Endothelial cell (in vitro differentiated cells): Measurements from ENCODE around the gene TUG1. TPM values are rescaled to one million over a fixed set of nuclear protein-coding genes. Genes with fewer than 3 reads are reported as not detected.
A peak's percentile ranks its signal among the peaks of the same experiment; 100 is the strongest.

Experiments
- DNase-seq: peaks from one replicate; pipeline ENCODE4 v3.0.0; 2021; ENCODE audit warnings: low spot score
- H3K27ac Mint-ChIP-seq: one replicate; pipeline ENCODE4 v1.8.0; 2021; ENCODE audit warnings: mixed read lengths, inconsistent platforms; ENCODE audit not compliant: unreplicated experiment
- H3K27me3 Mint-ChIP-seq: one replicate; pipeline ENCODE4 v1.8.0; 2021; ENCODE audit warnings: mild to moderate bottlenecking, moderate library complexity, mixed read lengths, inconsistent platforms; ENCODE audit not compliant: unreplicated experiment
- H3K36me3 Mint-ChIP-seq: one replicate; pipeline ENCODE4 v1.8.0; 2021; ENCODE audit warnings: mild to moderate bottlenecking, low read depth, mixed read lengths, inconsistent platforms; ENCODE audit not compliant: unreplicated experiment
- H3K4me1 Mint-ChIP-seq: one replicate; pipeline ENCODE4 v1.8.0; 2021; ENCODE audit warnings: mild to moderate bottlenecking, mixed read lengths, inconsistent platforms; ENCODE audit not compliant: unreplicated experiment
- H3K4me3 Mint-ChIP-seq: one replicate; pipeline ENCODE4 v1.8.0; 2021; ENCODE audit warnings: mild to moderate bottlenecking, mixed read lengths, inconsistent platforms; ENCODE audit not compliant: unreplicated experiment
- H3K9me3 Mint-ChIP-seq: one replicate; pipeline ENCODE4 v1.8.0; 2021; ENCODE audit warnings: mixed read lengths, inconsistent platforms; ENCODE audit not compliant: unreplicated experiment
- total RNA-seq: library from RNA; stranded (reverse); fragmentation: NEBNext Ultra II Directional; extraction: Animal tissue kit (Norgen Biotek cat#: 25700); gene quantifications from one replicate; pipeline ENCODE4 v1.2.1, GENCODE V29; 2021; ENCODE audit not compliant: unreplicated experiment
- TF ChIP-seq, protein P1 (sequence below): fragments of 200-600 bp; sonication (generic); IDR thresholded peaks from one replicate; pipeline ENCODE4 v1.5.0; 2021; ENCODE audit warnings: antibody characterized with exemption; ENCODE audit not compliant: unreplicated experiment

Gene TUG1
- total RNA-seq, 1 donor from 2014 or later, result 155 TPM

DNA sequence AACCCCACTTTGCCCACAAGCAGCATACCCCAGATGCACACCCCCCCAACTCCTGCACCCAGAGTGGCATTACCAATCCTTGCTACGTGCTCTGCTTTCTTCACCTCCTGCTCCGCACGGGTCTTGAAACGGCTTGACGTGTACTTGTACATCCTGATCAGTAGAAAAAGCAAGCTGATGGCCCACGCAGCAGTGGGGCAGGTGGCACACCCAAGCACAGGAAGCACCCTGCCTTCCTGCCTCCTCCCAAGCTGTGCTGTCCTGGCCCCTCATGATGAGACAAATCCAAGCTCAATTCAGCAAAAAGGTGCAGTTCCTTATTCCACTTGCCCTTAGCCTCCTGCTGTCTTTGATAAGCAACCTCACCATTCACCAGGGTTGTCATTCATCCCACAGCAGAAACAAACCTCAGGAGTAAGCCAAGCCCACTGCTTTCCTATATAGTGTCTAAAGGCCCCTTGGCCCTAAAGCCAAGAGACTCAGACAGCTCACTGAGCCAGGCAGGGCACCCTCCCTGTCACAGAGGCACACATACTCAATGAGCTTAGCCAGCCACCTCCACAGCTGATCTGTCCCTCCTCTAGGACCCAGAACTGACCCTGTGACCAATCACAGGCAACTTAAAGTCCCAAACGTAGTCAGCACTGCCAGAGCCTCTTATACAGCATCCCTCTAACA is 28.2 kb upstream of the TUG1 start:
- no peaks in the 10 kb centered on the region for H3K27me3 Mint-ChIP-seq
- no peak overlapping the region for H3K4me3 Mint-ChIP-seq
- no peaks in the 10 kb centered on the region for H3K9me3 Mint-ChIP-seq
- TF ChIP-seq, protein P1, sequence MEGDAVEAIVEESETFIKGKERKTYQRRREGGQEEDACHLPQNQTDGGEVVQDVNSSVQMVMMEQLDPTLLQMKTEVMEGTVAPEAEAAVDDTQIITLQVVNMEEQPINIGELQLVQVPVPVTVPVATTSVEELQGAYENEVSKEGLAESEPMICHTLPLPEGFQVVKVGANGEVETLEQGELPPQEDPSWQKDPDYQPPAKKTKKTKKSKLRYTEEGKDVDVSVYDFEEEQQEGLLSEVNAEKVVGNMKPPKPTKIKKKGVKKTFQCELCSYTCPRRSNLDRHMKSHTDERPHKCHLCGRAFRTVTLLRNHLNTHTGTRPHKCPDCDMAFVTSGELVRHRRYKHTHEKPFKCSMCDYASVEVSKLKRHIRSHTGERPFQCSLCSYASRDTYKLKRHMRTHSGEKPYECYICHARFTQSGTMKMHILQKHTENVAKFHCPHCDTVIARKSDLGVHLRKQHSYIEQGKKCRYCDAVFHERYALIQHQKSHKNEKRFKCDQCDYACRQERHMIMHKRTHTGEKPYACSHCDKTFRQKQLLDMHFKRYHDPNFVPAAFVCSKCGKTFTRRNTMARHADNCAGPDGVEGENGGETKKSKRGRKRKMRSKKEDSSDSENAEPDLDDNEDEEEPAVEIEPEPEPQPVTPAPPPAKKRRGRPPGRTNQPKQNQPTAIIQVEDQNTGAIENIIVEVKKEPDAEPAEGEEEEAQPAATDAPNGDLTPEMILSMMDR, result no peak
- H3K27ac Mint-ChIP-seq, result no peak overlapping the region
- DNase-seq, result no peak
- peaks cover 71% of the 10 kb centered on the region for H3K36me3 Mint-ChIP-seq
- peaks cover 6% of the 10 kb centered on the region for H3K4me1 Mint-ChIP-seq

DNA sequence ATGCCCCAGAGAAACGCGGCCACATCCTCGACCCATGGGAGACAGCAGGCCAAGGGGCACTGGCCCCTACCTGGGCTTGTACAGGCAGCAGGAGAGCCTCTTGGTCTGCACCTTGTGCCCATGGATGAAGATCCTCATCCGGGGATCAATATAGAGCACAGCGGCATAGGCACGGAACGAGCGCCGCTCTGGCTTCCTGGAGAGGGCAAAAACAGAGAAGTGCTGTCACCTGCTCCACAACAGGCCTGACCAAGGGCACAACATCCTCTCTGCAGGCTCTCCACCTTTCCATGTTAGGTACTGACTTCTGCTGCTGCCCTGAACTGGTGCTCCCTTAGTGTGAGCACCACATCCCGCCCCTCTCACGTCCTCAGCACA is 27.7 kb upstream of the TUG1 start:
- Mint-ChIP-seq H3K27me3 (no peaks in the 10 kb centered on the region), H3K27ac (peak overlapping the region; percentile 41), H3K4me1 (peaks cover 6% of the 10 kb centered on the region), H3K4me3 (no peak overlapping the region), H3K9me3 (no peaks in the 10 kb centered on the region), H3K36me3 (peaks cover 71% of the 10 kb centered on the region)
- TF ChIP-seq, protein P1, result no peak
- DNase-seq, result no peak

DNA sequence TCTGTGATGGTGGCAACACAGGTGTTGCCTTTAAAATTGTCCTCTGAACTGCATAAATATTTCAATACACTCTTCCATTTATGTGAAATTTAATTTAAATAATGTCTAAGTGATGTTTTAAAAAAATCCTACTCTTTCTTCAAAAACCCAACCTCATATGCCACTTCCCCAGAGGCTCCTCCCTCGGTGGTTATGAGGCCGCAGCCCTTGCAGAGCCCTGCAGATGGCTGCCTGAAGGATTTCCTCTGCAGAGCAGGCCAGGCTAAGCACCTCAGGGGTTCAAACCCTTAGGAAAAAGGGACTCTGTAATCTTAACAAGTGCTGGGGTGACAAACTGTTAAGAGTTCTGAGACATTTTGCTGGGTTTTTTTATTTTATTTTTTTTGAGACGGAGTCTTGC is 25.7 kb upstream of the TUG1 start:
- no peak for DNase-seq
- Mint-ChIP-seq H3K4me1 (peaks cover 6% of the 10 kb centered on the region), H3K27ac (no peak overlapping the region), H3K36me3 (peaks cover 64% of the 10 kb centered on the region), H3K27me3 (peaks cover 2% of the 10 kb centered on the region), H3K9me3 (no peaks in the 10 kb centered on the region), H3K4me3 (no peak overlapping the region)
- TF ChIP-seq, protein P1, result no peak

DNA sequence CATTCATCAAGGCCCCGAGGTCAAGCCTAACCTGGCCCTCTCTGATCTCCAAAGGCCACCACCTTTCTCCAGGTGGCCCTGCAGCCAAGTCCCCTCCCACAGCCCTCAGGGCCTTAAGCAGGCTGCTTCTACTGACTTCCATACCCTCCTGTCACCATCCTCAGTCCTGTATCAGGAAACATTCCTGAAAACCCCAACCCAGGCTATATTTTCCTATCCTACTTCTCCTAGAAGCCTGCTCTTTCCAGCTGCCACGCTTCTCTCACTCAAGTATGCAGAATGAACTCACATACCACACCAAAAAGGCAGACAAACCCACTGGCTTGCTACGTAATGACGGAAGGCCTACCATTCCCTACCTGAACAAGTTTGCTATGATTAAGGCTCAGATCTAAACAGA is 24.1 kb upstream of the TUG1 start:
- TF ChIP-seq, protein P1, result no peak
- Mint-ChIP-seq H3K27ac (peak overlapping the region; percentile 53), H3K9me3 (no peaks in the 10 kb centered on the region), H3K36me3 (peaks cover 57% of the 10 kb centered on the region), H3K4me3 (no peak overlapping the region), H3K27me3 (peaks cover 2% of the 10 kb centered on the region), H3K4me1 (peaks cover 6% of the 10 kb centered on the region)
- DNase-seq, result no peak

DNA sequence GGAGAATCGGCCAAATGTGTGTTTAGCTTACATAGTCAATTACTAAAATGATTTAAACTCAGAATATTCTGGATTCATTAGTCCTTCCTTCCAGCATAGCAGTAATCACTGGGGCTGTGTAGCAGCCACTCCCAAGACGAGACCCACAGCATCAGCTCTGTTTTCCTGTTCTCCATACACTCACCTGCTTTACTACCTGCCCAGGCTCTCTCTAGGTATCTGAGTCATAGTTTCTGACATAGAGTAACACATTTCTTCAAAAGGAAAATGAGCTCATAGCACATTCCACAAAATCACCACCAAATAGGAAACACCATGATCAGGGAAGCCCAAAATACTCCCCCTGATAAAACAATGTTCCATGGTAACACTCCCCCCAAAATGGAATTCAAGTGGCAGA is 23.4 kb upstream of the TUG1 start:
- no peak for DNase-seq
- Mint-ChIP-seq H3K4me3 (no peak overlapping the region), H3K27me3 (peaks cover 2% of the 10 kb centered on the region), H3K36me3 (peaks cover 54% of the 10 kb centered on the region), H3K27ac (peak overlapping the region; percentile 61), H3K9me3 (no peaks in the 10 kb centered on the region), H3K4me1 (peaks cover 6% of the 10 kb centered on the region)
- TF ChIP-seq, protein P1, result no peak
